Mucosa of descending colon (tissue), 3 donors: Measurements from ENCODE around the gene MAML2. TPM values are rescaled to one million over a fixed set of nuclear protein-coding genes. Genes with fewer than 3 reads are reported as not detected.

ENCODE experiments used
- ATAC-seq: fragments of 200-7000 bp; cut with Tn5 transposase; one replicate; pipeline ENCODE4 v1.9.1; 2020; ENCODE audit warnings: mild to moderate bottlenecking, moderate library complexity
- DNase-seq, 3 donors: peaks; one replicate each; pipeline ENCODE4 v3.0.0-alpha.2; 2020
- H3K36me3 ChIP-seq: fragments of 200-600 bp; one replicate; pipeline ENCODE4 v1.8.0; 2021; ENCODE audit warnings: low read depth, mild to moderate bottlenecking
- H3K4me1 ChIP-seq: fragments of 200-600 bp; one replicate; pipeline ENCODE4 v1.8.0; 2021; ENCODE audit warnings: low read depth, mild to moderate bottlenecking
- H3K4me3 ChIP-seq: fragments of 200-600 bp; one replicate; pipeline ENCODE4 v1.8.0; 2021; ENCODE audit warnings: mild to moderate bottlenecking
- H3K9me3 ChIP-seq: fragments of 200-600 bp; one replicate; pipeline ENCODE4 v1.8.0; 2021; ENCODE audit warnings: mild to moderate bottlenecking
- intact Hi-C, 2 donors: fragments of 100-400 bp; cut with DNase I in 1 of 2; cut with micrococcal nuclease in 1 of 2; formaldehyde crosslinking; loops; one replicate each; pipeline versions ENCODE4 v1.11.0 to v1.11.1; 2022; cut with DNase I, micrococcal nuclease
- total RNA-seq, 3 donors: library from RNA; stranded (reverse); fragmentation: NEBNext Ultra II Directional in 2 of 3; extraction: Animal tissue kit (Norgen Biotek cat#: 25700) in 2 of 3; gene quantifications; one replicate each; pipeline versions ENCODE4 v1.2.1 to v1.2.4, GENCODE V29; 2021 to 2023
- TF ChIP-seq, protein P1 (sequence below): fragments of 200-600 bp; IDR thresholded peaks from one replicate; pipeline ENCODE4 v1.8.0; 2022; ENCODE audit warnings: antibody characterized with exemption, mild to moderate bottlenecking
- donor health status: DM: no; HTN: no; CAD: no; lungs with moderate emphysema.
- donor health status: DM: no; HTN: no; CAD: no.
- donor health status: DM: no; HTN: yes; CAD: no.

The MAML2 gene
- total RNA-seq, 3 donors from 2014 or later: 15.2 to 26.4 (median 15.8) TPM

DNA sequence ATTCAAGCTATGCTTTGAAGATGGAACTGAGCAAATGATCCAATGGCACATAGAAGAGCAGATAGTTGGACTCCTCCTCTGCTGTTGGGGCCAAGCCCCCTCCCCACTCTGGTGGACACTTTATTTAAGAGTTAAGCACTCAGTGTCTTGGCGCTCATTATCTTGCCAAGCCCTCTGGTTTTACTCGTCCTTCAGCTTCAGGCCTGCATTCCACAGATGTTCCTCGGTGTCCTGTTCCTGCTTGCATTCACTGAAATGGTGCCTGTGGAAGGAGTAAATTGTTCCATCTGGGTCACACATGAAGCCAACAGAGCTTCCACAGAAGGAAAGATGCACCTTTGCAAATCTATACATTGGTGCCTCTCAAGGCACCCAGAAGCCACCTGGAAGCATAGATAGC is 26.1 kb downstream of the MAML2 start:
- Histone ChIP-seq H3K4me1 (peaks cover 16% of the 10 kb centered on the region), H3K36me3 (no peaks in the 10 kb centered on the region), H3K9me3 (no peaks in the 10 kb centered on the region), H3K4me3 (no peak overlapping the region)
- TF ChIP-seq, protein P1, sequence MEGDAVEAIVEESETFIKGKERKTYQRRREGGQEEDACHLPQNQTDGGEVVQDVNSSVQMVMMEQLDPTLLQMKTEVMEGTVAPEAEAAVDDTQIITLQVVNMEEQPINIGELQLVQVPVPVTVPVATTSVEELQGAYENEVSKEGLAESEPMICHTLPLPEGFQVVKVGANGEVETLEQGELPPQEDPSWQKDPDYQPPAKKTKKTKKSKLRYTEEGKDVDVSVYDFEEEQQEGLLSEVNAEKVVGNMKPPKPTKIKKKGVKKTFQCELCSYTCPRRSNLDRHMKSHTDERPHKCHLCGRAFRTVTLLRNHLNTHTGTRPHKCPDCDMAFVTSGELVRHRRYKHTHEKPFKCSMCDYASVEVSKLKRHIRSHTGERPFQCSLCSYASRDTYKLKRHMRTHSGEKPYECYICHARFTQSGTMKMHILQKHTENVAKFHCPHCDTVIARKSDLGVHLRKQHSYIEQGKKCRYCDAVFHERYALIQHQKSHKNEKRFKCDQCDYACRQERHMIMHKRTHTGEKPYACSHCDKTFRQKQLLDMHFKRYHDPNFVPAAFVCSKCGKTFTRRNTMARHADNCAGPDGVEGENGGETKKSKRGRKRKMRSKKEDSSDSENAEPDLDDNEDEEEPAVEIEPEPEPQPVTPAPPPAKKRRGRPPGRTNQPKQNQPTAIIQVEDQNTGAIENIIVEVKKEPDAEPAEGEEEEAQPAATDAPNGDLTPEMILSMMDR: no peak
- DNase-seq (no peak), ATAC-seq (no peak)
- intact Hi-C loops: no loop called here

- Histone ChIP-seq H3K36me3 (no peaks in the 10 kb centered on the region), H3K4me3 (no peak overlapping the region), H3K4me1 (peaks cover 29% of the 10 kb centered on the region), H3K9me3 (no peaks in the 10 kb centered on the region)
- ATAC-seq: no peak
- TF ChIP-seq, protein P1: no peak
- DNase-seq: no peak
- intact Hi-C loops: no loop called here
Observed at GRCh38 chr11:96315476-96315875, 27.5 kb downstream of the MAML2 start.

DNA sequence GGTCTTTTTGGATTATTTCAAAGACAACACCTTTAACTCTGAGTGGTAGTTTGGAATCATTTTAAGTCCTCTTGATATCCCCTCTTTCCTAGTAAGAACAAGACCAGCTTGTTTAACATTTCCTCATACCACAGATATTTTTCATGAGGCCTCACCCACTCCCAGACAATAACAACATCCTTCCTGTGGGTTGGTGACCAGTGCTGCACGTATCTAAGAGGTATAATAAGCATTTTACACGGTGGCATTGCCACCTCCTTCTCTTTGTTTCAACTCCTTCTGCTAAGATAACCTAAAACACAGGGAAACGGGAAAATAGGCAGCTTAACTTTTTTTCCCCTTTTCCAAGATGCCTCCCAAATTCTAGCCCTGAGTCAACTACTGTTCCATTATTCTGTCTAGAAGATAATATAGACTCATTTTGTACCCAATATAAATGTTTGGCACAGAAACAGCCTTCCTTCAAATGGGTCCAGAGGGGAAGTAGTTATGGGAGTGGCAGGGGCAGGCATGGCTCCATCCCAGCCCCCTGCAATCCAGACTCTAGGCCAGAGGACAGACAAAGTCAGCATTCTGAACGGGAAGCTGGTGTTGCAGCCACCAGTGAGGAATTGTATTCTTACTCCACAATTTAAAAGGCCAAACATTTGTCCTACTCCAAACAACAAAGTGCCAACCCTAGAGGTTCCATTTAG is 28.5 kb downstream of the MAML2 start:
- intact Hi-C loops: no loop called here
- H3K36me3 ChIP-seq: no peaks in the 10 kb centered on the region
- DNase-seq: peak in 1 of 3 donors; percentile 42
- ATAC-seq: peak; percentile 75
- TF ChIP-seq, protein P1: no peak
- no peaks in the 10 kb centered on the region for H3K9me3 ChIP-seq
- H3K4me1 ChIP-seq: peaks cover 37% of the 10 kb centered on the region
- H3K4me3 ChIP-seq: no peak overlapping the region

DNA sequence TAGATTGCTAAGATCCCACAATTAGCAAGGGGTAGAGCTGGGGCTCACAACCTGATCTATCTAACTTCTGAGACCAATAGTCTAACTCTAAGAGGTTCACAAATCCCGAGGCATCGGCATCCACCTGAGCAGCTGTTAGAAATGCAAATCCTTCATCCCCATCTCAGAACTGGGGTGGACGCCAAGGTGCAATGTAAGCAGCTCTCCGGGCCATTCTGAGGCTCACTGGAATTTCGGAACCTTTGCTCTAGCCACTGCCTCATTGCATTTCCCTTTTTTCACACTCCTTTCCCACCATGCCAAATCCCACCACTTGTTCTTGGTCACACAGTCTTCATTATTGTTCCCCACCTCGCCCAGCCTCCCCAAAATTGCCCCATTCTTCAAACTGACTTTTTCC is 29.8 kb downstream of the MAML2 start:
- TF ChIP-seq, protein P1: no peak
- intact Hi-C loops: no loop called here
- ATAC-seq (no peak), DNase-seq (no peak)
- peaks cover 46% of the 10 kb centered on the region for H3K4me1 ChIP-seq
- no peaks in the 10 kb centered on the region for H3K9me3 ChIP-seq
- no peak overlapping the region for H3K4me3 ChIP-seq
- H3K36me3 ChIP-seq: no peaks in the 10 kb centered on the region

DNA sequence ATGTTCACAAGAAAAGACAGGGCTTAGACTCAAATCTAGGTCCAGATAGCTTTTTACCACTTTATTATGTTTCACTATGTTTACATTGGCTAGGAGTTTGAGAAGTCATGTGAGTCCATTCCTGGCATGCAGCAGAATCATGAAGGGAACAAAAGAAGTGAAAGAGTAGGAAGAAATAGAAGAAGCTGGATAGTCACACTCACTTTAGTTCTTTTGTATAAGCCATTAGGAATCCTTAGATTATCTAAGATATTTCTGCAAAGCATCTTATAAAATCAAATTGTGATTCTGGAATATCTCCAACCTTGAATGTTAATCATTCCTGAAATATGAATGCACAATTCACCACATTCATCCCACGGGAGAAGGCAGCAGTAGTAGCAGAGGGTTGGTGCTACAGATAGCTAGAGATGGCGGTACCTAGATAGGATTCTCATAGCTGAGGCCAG is 31.9 kb downstream of the MAML2 start:
- Histone ChIP-seq H3K9me3 (no peaks in the 10 kb centered on the region), H3K4me1 (peaks cover 55% of the 10 kb centered on the region), H3K4me3 (no peak overlapping the region), H3K36me3 (no peaks in the 10 kb centered on the region)
- intact Hi-C loops: no loop called here
- ATAC-seq (peak; percentile 40), DNase-seq (no peak)
- TF ChIP-seq, protein P1: no peak
